NCI-H82 (cell line): ENCODE data around the gene CACTIN.
"Not testable (repeated sequence)": the region's sequence is repeated elsewhere in the genome, so short reads cannot be mapped to it uniquely, and the experiment has no call there.

ENCODE experiments used
- DNase-seq: peaks from one replicate; lab custom pipeline; 2025; lab: John Stamatoyannopoulos, UW

CACTIN gene

GRCh38 chr19:3626473-3627350 lies at the start of gene CACTIN:
Gene CACTIN, minus strand, starts transcription at chr19:3626790. Its CDS starts 28 bp downstream, at chr19:3626762.
- DNase-seq: peak; percentile 98

GRCh38 chr19:3674784-3675543 lies 48.4 kb upstream of the CACTIN start:
- DNase-seq: no peak

- no peak for DNase-seq
Observed at GRCh38 chr19:3673506-3674439, 47.2 kb upstream of the CACTIN start.

- no peak for DNase-seq
Observed at GRCh38 chr19:3672993-3673392, 46.4 kb upstream of the CACTIN start.

- DNase-seq: no peak
Observed at GRCh38 chr19:3672575-3672948, 46.0 kb upstream of the CACTIN start.

GRCh38 chr19:3671680-3672574 lies 45.3 kb upstream of the CACTIN start:
- DNase-seq: no peak

GRCh38 chr19:3670796-3671679 lies 44.4 kb upstream of the CACTIN start:
- no peak for DNase-seq

GRCh38 chr19:3669947-3670795 lies 43.6 kb upstream of the CACTIN start:
- peak; percentile 45 for DNase-seq

GRCh38 chr19:3669082-3669946 lies 42.7 kb upstream of the CACTIN start:
- DNase-seq: peak; percentile 73

GRCh38 chr19:3668331-3669081 lies 41.9 kb upstream of the CACTIN start:
- peak; percentile 12 for DNase-seq

- no peak for DNase-seq
Observed at GRCh38 chr19:3667766-3668165, 41.2 kb upstream of the CACTIN start.

- no peak for DNase-seq
Observed at GRCh38 chr19:3667037-3667638, 40.5 kb upstream of the CACTIN start.

- not testable (repeated sequence) for DNase-seq
Observed at GRCh38 chr19:3666545-3666856, 39.9 kb upstream of the CACTIN start.

- DNase-seq: peak; percentile 48
Observed at GRCh38 chr19:3665681-3666544, 39.3 kb upstream of the CACTIN start.

GRCh38 chr19:3664879-3665642 lies 38.5 kb upstream of the CACTIN start:
- DNase-seq: no peak
